HCT116 (cell line): ENCODE results near the gene CA11. TPM values are rescaled to one million over a fixed set of nuclear protein-coding genes. Genes with fewer than 3 reads are reported as not detected.

Source experiments
- ATAC-seq: fragments of 200-7000 bp; cut with Tn5 transposase; 2 replicates; pipeline ENCODE4 v1.9.1; 2020; ENCODE audit warnings: mild to moderate bottlenecking, moderate library complexity
- BruUV-seq: library from RNA; stranded (reverse); fragments of 400-500 nt; replicated peaks from 2 replicates; lab custom pipeline; 2021; lab: Mats Ljungman, UMichigan
- CTCF ChIA-PET: fragments of 300-600 bp; sonication (Branson Sonifier 250); formaldehyde crosslinking; loops from one replicate; lab custom pipeline; 2021; ENCODE audit warnings: antibody characterized with exemption; lab: Charles Lee
- POLR2A ChIA-PET: fragments of 300-600, 350-600 bp; sonication (Branson Sonifier 250); formaldehyde crosslinking; loops from one replicate; lab custom pipeline; 2021; ENCODE audit warnings: antibody characterized with exemption; lab: Charles Lee
- RAD21 ChIA-PET, 2 experiments: fragments of 300-600 bp; sonication (Branson Sonifier 250); formaldehyde crosslinking; loops; one replicate each; lab custom pipeline; 2023; ENCODE audit warnings: low total read pairs in 2 of 2; ENCODE audit not compliant: uncharacterized antibody in 2 of 2, unreplicated experiment in 2 of 2, low non-redundant PET in 1 of 2; lab: Charles Lee
- DNase-seq: peaks from one replicate; pipeline ENCODE4 v3.0.0-alpha.2; 2010; ENCODE audit warnings: low read depth, low spot score
- H2AFZ ChIP-seq: fragments of 200-600 bp; shearing (Covaris generic), sonication (generic); 2 replicates; pipeline ENCODE4 v1.6.1; 2017; ENCODE audit warnings: low read depth, mixed run types, mixed read lengths, antibody characterized with exemption, low read length; ENCODE audit not compliant: poor library complexity, severe bottlenecking
- H3K27ac ChIP-seq: 2 replicates; pipeline ENCODE4 v1.5.1; 2012; ENCODE audit warnings: low read depth, low read length
- H3K27me3 ChIP-seq: fragments of 200-600 bp; sonication (generic); 2 replicates; pipeline ENCODE4 v1.6.1; 2016; ENCODE audit warnings: mixed run types, low read length, mixed read lengths; ENCODE audit not compliant: insufficient read depth
- H3K36me3 ChIP-seq, 2 experiments: fragments of 200-500 bp in 1 of 2; fragments of 200-600 bp in 1 of 2; sonication (Bioruptor generic) in 1 of 2; sonication (generic) in 1 of 2; 2 replicates each; pipeline versions ENCODE4 v1.5.1 to v1.6.1; 2014 to 2016; ENCODE audit warnings: low read length in 2 of 2, inconsistent platforms in 1 of 2, mixed read lengths in 1 of 2, mixed run types in 1 of 2; ENCODE audit not compliant: insufficient read depth in 2 of 2, control insufficient read depth in 1 of 2
- H3K4me1 ChIP-seq, 2 experiments: fragments of 200-600 bp in 1 of 2; sonication (generic) in 1 of 2; 2 replicates each; pipeline versions ENCODE4 v1.5.1 to v1.6.1; 2012 to 2017; ENCODE audit warnings: low read length in 2 of 2, inconsistent platforms in 1 of 2, mild to moderate bottlenecking in 1 of 2, mixed read lengths in 1 of 2, mixed run types in 1 of 2, moderate library complexity in 1 of 2; ENCODE audit not compliant: insufficient read depth in 2 of 2, control insufficient read depth in 1 of 2
- H3K4me2 ChIP-seq: fragments of 200-600 bp; sonication (generic); 2 replicates; pipeline ENCODE4 v1.6.1; 2017; ENCODE audit warnings: mixed run types, low read length, mixed read lengths
- H3K4me3 ChIP-seq, 2 experiments: fragments of 200-600 bp in 1 of 2; sonication (generic) in 1 of 2; replicated peaks in 1 of 2; 2 replicates each; pipeline ENCODE4 v1.5.1; 2011 to 2016; ENCODE audit warnings: low read length in 2 of 2, control low read depth in 1 of 2, low read depth in 1 of 2, mild to moderate bottlenecking in 1 of 2, mixed read lengths in 1 of 2, mixed run types in 1 of 2
- H3K79me2 ChIP-seq: fragments of 200-600 bp; sonication (generic); 2 replicates; pipeline ENCODE4 v1.6.1; 2017; ENCODE audit warnings: mild to moderate bottlenecking, mixed run types, low read length, moderate library complexity, mixed read lengths; ENCODE audit not compliant: insufficient read depth
- H3K9ac ChIP-seq: fragments of 200-600 bp; sonication (generic); 2 replicates; pipeline ENCODE4 v1.6.1; 2016; ENCODE audit warnings: low read length, mixed read lengths
- H3K9me2 ChIP-seq: fragments of 200-600 bp; sonication (generic), shearing (Covaris generic); 2 replicates; pipeline ENCODE4 v1.6.1; 2017; ENCODE audit warnings: mixed run types, mild to moderate bottlenecking, moderate library complexity; ENCODE audit not compliant: insufficient read depth
- H3K9me3 ChIP-seq, 2 experiments: fragments of 200-500 bp in 1 of 2; fragments of 200-600 bp in 1 of 2; sonication (Bioruptor generic) in 1 of 2; sonication (generic) in 1 of 2; 2 replicates each; pipeline ENCODE4 v1.6.1; 2014 to 2017; ENCODE audit warnings: low read length in 2 of 2, mixed read lengths in 2 of 2, inconsistent platforms in 1 of 2, low read depth in 1 of 2, mild to moderate bottlenecking in 1 of 2, mixed run types in 1 of 2, moderate library complexity in 1 of 2; ENCODE audit not compliant: control insufficient read depth in 1 of 2, insufficient read depth in 1 of 2
- H4K20me1 ChIP-seq: fragments of 200-600 bp; sonication (generic), shearing (Covaris generic); 2 replicates; pipeline ENCODE4 v1.6.1; 2017; ENCODE audit warnings: mixed run types, mild to moderate bottlenecking, moderate library complexity; ENCODE audit not compliant: insufficient read depth
- CBX3 ChIP-seq: IDR thresholded peaks from 2 replicates; pipeline ENCODE4 v1.6.1; 2012; ENCODE audit warnings: low read depth
- CEBPB ChIP-seq: IDR thresholded peaks from 2 replicates; pipeline ENCODE4 v1.6.1; 2012; ENCODE audit warnings: low read depth
- EGR1 ChIP-seq: IDR thresholded peaks from 2 replicates; pipeline ENCODE4 v1.6.1; 2012; ENCODE audit warnings: low read depth
- ELF1 ChIP-seq: IDR thresholded peaks from 2 replicates; pipeline ENCODE4 v1.6.1; 2012; ENCODE audit warnings: low read depth, borderline replicate concordance
- EZH2phosphoT487 ChIP-seq: fragments of 200-600 bp; IDR thresholded peaks from 2 replicates; pipeline ENCODE4 v1.6.1; 2018; ENCODE audit warnings: antibody characterized with exemption, borderline replicate concordance
- FOSL1 ChIP-seq: IDR thresholded peaks from 2 replicates; pipeline ENCODE4 v1.6.1; 2012; ENCODE audit warnings: low read depth
- JUND ChIP-seq: IDR thresholded peaks from 2 replicates; pipeline ENCODE4 v1.6.1; 2012
- POLR2A ChIP-seq: IDR thresholded peaks from 2 replicates; pipeline ENCODE4 v1.7.0; 2011; ENCODE audit warnings: borderline replicate concordance; ENCODE audit not compliant: insufficient read depth, insufficient read length; ENCODE audit errors: extremely low read depth
- POLR2AphosphoS5 ChIP-seq: IDR thresholded peaks from 2 replicates; pipeline ENCODE4 v1.6.1; 2011; ENCODE audit warnings: mild to moderate bottlenecking, low read depth, low read length, moderate library complexity
- RAD21 ChIP-seq: IDR thresholded peaks from 2 replicates; pipeline ENCODE4 v1.6.1; 2012; ENCODE audit warnings: low read depth, mild to moderate bottlenecking
- REST ChIP-seq: IDR thresholded peaks from 2 replicates; pipeline ENCODE4 v1.6.1; 2012; ENCODE audit warnings: low read depth
- SP1 ChIP-seq: IDR thresholded peaks from 2 replicates; pipeline ENCODE4 v1.6.1; 2012; ENCODE audit warnings: low read depth
- SRF ChIP-seq: IDR thresholded peaks from 2 replicates; pipeline ENCODE4 v1.6.1; 2012; ENCODE audit warnings: low read depth
- YY1 ChIP-seq: IDR thresholded peaks from 2 replicates; pipeline ENCODE4 v1.6.1; 2011; ENCODE audit warnings: low read length, low read depth, moderate library complexity, mild to moderate bottlenecking; ENCODE audit not compliant: insufficient replicate concordance; ENCODE audit errors: extremely low read depth
- ZFX ChIP-seq: fragments of 450-650 bp; IDR thresholded peaks from 2 replicates; pipeline ENCODE4 v1.6.1; 2017
- ZNF274 ChIP-seq: fragments of 200-500 bp; sonication (Bioruptor generic); IDR thresholded peaks from 2 replicates; pipeline ENCODE4 v1.6.1; 2014; ENCODE audit warnings: mild to moderate bottlenecking, low read depth, low read length, inconsistent platforms
- intact Hi-C: fragments of 100-400 bp; cut with micrococcal nuclease; formaldehyde crosslinking; loops from 2 replicates; pipeline ENCODE4 v1.10.0; 2022
- total RNA-seq: library from RNA; stranded (reverse); gene quantifications from one replicate; pipeline ENCODE4 v1.2.1, GENCODE V29; 2021; ENCODE audit not compliant: unreplicated experiment
- TF ChIP-seq, protein P1 (sequence below): IDR thresholded peaks from 2 replicates; pipeline ENCODE4 v1.6.1; 2012
- TF ChIP-seq, protein P2 (sequence below): IDR thresholded peaks from 2 replicates; pipeline ENCODE4 v1.6.1; 2012
- TF ChIP-seq, protein P3 (sequence below): IDR thresholded peaks from 2 replicates; pipeline ENCODE4 v1.6.1; 2011; ENCODE audit warnings: mild to moderate bottlenecking, low read length, moderate library complexity; ENCODE audit not compliant: insufficient replicate concordance; ENCODE audit errors: extremely low read depth

Gene CA11
- total RNA-seq, 1 experiment from 2014 or later, result 29.6 TPM

DNA sequence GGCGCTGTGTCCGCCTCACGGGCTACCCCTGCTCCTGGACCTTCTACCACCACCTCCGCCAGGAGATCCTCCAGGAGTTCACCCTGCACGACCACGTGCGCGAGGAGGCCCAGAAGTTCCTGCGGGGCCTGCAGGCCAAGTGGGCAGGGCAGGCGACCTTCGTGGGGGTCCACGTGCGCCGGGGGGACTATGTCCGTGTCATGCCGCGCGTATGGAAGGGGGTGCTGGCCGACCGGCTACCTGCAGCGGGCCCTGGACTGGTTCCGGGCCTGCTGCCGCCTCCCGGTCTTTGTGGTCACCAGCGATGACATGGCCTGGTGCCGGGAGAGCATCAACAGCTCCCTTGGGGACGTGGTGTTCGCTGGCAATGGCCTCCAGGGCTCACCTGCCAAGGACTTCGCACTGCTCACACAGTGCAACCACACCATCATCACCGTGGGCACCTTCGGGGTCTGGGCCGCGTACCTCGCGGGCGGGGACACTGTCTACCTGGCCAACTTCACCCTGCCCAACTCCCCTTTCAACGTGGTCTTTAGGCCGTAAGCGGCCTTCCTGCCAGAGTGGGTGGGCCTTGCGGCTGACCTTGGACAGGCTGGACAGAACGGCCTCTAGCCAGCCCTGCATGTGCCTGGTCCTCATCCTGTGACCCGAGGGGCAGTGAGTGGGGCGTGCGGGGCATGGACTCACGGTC is 34.6 kb upstream of the CA11 start:
- H3K36me3 ChIP-seq, result no peaks in the 10 kb centered on the region
- H4K20me1 ChIP-seq, result no peaks in the 10 kb centered on the region
- no peaks in the 10 kb centered on the region for H3K27me3 ChIP-seq
- no peak overlapping the region for H3K4me2 ChIP-seq
- no peak overlapping the region; the same call in 1 of the 2 replicates for H3K27ac ChIP-seq
- H3K4me3 ChIP-seq, result no peak overlapping the region
- ChIA-PET POLR2A (no interaction called here), CTCF (no interaction called here), RAD21 (no interaction called here)
- H3K4me1 ChIP-seq, result peaks cover 25 to 30% of the 10 kb centered on the region in 2 experiments
- no TSS peak for BruUV-seq
- no peaks in the 10 kb centered on the region for H3K79me2 ChIP-seq
- no peak overlapping the region for H3K9ac ChIP-seq
- intact Hi-C loops, result no loop called here
- DNase-seq (no peak), ATAC-seq (no peak)
- H3K9me2 ChIP-seq, result no peaks in the 10 kb centered on the region
- no peak for TF ChIP-seq CBX3
- TF ChIP-seq JUND, result no peak
- TF ChIP-seq ELF1, result no peak
- no peak for TF ChIP-seq REST
- TF ChIP-seq RAD21, result no peak
- TF ChIP-seq, protein P1, sequence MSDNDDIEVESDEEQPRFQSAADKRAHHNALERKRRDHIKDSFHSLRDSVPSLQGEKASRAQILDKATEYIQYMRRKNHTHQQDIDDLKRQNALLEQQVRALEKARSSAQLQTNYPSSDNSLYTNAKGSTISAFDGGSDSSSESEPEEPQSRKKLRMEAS, result no peak
- no peak for TF ChIP-seq CEBPB
- TF ChIP-seq, protein P2, sequence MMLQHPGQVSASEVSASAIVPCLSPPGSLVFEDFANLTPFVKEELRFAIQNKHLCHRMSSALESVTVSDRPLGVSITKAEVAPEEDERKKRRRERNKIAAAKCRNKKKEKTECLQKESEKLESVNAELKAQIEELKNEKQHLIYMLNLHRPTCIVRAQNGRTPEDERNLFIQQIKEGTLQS, result no peak
- no peak for TF ChIP-seq SP1
- TF ChIP-seq SRF, result no peak
- no peak for TF ChIP-seq EZH2phosphoT487
- TF ChIP-seq, protein P3, sequence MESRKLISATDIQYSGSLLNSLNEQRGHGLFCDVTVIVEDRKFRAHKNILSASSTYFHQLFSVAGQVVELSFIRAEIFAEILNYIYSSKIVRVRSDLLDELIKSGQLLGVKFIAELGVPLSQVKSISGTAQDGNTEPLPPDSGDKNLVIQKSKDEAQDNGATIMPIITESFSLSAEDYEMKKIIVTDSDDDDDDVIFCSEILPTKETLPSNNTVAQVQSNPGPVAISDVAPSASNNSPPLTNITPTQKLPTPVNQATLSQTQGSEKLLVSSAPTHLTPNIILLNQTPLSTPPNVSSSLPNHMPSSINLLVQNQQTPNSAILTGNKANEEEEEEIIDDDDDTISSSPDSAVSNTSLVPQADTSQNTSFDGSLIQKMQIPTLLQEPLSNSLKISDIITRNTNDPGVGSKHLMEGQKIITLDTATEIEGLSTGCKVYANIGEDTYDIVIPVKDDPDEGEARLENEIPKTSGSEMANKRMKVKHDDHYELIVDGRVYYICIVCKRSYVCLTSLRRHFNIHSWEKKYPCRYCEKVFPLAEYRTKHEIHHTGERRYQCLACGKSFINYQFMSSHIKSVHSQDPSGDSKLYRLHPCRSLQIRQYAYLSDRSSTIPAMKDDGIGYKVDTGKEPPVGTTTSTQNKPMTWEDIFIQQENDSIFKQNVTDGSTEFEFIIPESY, result no peak
- TF ChIP-seq POLR2AphosphoS5, result no peak
- no peak for TF ChIP-seq ZFX
- TF ChIP-seq POLR2A, result no peak
- TF ChIP-seq YY1, result no peak
- TF ChIP-seq ZNF274, result no peak
- TF ChIP-seq EGR1, result no peak
- TF ChIP-seq FOSL1, result no peak
- no peaks in the 10 kb centered on the region for H3K9me3 ChIP-seq
- H2AFZ ChIP-seq, result no peak overlapping the region
